Measurements from ENCODE around the gene SEL1L.

SEL1L gene

DNA sequence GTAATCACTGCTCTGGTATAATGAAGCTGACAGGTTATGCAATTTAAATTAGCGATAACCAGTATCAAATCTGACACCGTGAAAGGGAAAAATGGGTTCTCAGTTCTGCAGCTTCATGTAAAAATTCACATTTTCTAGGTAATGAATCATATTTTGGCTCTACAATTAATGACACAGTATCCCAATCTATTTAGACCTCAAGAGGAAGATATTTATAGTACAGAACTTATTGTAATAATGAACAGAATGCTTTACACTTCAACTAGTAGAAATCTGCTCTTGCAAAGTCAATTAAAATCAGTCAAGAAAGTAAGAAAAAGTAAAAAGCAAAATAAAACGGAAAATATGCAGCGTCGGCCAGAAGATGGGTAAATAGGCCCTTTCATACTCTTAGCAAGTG, 24.3 kb downstream of the SEL1L start:
- Histone ChIP-seq H3K36me3 (ENCODE audit: insufficient read depth, low read length) (peaks cover 28% of the 10 kb centered on the region), H3K27me3 (ENCODE audit: control insufficient read depth in 1 of 2, insufficient read depth in 2 of 2, low read length in 2 of 2) (no peaks in the 10 kb centered on the region), H3K27ac (ENCODE audit: low read depth, low read length) (no peak overlapping the region), H3K9ac (ENCODE audit: low read length) (no peak overlapping the region), H3K4me3 (ENCODE audit: low read depth in 1 of 2, low read length in 2 of 2) (no peak overlapping the region), H3K4me1 (ENCODE audit: insufficient read depth, low read length) (peaks cover 32% of the 10 kb centered on the region), H3K9me3 (ENCODE audit: low read length) (no peaks in the 10 kb centered on the region)

DNA sequence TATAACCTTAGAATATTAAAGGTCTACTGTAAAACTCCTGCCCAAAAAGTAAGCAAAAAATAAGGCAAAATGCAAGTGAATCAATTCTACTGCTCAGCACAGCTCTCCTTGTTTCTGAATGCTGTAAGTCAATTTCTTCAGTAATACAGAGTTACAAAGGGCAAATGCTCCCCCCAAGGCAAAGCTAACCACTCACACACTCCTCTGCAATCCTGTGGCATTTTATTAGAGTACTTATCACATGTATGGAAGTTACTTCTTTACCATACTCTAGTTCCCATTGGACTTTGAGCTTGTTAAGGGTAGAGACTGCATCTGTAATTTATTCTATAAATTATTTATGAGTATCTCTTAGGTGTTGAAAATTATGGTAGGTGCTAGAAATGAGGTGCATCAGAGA, 27.2 kb downstream of the SEL1L start:
- Histone ChIP-seq H3K36me3 (ENCODE audit: insufficient read depth, low read length) (peaks cover 41% of the 10 kb centered on the region), H3K27ac (ENCODE audit: low read depth, low read length) (no peak overlapping the region), H3K4me1 (ENCODE audit: insufficient read depth, low read length) (peaks cover 24% of the 10 kb centered on the region)

DNA sequence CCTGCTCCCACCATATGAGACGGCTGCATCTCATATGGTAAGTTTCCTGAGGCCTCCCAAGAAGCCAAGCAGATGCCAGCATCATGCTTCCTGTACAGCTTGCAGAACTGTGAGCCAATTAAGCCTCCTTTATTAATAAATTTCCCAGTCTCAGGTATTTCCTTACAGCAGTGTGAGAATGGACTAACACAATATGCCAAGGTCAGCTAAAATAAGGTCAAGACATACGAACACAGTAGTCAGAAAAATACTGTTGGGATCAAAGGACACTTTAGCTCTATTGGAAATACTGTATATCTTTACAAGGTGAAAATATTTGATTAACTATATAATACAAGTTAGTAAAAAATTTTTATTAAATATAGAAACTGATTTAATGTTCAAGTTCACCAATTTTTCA, 28.8 kb downstream of the SEL1L start:
- no peak overlapping the region for H3K9ac ChIP-seq (ENCODE audit: low read length)
- H3K4me1 ChIP-seq (ENCODE audit: insufficient read depth, low read length): peaks cover 11% of the 10 kb centered on the region
- no peak overlapping the region for H3K27ac ChIP-seq (ENCODE audit: low read depth, low read length)
- no peaks in the 10 kb centered on the region for H3K27me3 ChIP-seq (ENCODE audit: control insufficient read depth in 1 of 2, insufficient read depth in 2 of 2, low read length in 2 of 2)
- no peak overlapping the region for H3K4me3 ChIP-seq (ENCODE audit: low read depth in 1 of 2, low read length in 2 of 2)
- H3K9me3 ChIP-seq (ENCODE audit: low read length): no peaks in the 10 kb centered on the region
- H3K36me3 ChIP-seq (ENCODE audit: insufficient read depth, low read length): peaks cover 54% of the 10 kb centered on the region

More for the DNA sequence above, 27.2 kb downstream of the SEL1L start:
- no peaks in the 10 kb centered on the region for H3K27me3 ChIP-seq (ENCODE audit: control insufficient read depth in 1 of 2, insufficient read depth in 2 of 2, low read length in 2 of 2)
- H3K9me3 ChIP-seq (ENCODE audit: low read length): no peaks in the 10 kb centered on the region
- H3K4me3 ChIP-seq (ENCODE audit: low read depth in 1 of 2, low read length in 2 of 2): no peak overlapping the region
- H3K9ac ChIP-seq (ENCODE audit: low read length): no peak overlapping the region

DNA sequence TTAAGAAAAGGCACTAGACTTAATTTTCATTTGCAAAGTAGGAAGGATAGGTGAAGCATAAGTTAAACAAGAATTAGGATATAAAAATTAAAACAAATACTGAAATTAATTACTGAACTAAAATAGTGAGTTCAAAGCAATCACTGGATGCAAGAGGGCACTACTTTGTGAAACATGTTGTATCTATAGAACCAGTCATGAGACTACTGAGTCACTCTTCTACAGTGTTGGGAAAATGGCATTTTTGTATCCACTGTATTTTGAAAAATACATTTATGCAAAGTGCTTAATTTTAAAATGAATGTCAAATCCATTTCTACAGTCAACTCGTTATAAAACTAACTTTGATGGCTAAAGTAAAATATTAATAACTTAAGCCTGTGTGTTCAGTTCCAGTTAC, 47.9 kb downstream of the SEL1L start:
- Histone ChIP-seq H3K27ac (ENCODE audit: low read depth, low read length) (no peak overlapping the region), H3K9ac (ENCODE audit: low read length) (no peak overlapping the region), H3K36me3 (ENCODE audit: insufficient read depth, low read length) (peaks cover 65% of the 10 kb centered on the region)

DNA sequence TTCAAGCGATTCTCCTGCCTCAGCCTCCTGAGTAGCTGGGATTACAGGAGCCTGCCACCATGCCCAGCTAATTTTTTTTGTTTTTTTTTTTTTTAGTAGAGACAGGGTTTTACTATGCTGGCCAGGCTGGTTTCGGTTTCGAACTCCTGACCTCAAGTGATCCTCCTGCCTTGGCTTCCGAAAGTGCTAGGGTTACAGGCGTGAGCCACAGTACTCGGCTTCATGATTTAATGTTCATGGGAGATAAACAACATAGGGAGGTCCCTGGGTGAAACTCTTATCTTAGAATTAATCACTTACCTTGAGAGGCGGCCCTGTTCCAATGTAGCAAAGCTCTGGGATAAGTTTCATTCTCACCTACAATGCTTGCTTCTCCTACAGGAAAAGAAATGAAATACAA, 48.3 kb downstream of the SEL1L start:
- Histone ChIP-seq H3K36me3 (ENCODE audit: insufficient read depth, low read length) (peaks cover 68% of the 10 kb centered on the region), H3K4me1 (ENCODE audit: insufficient read depth, low read length) (no peaks in the 10 kb centered on the region), H3K4me3 (ENCODE audit: low read depth in 1 of 2, low read length in 2 of 2) (no peak overlapping the region), H3K9me3 (ENCODE audit: low read length) (no peaks in the 10 kb centered on the region), H3K9ac (ENCODE audit: low read length) (no peak overlapping the region), H3K27me3 (ENCODE audit: control insufficient read depth in 1 of 2, insufficient read depth in 2 of 2, low read length in 2 of 2) (no peaks in the 10 kb centered on the region), H3K27ac (ENCODE audit: low read depth, low read length) (no peak overlapping the region)

More for the DNA sequence above, 47.9 kb downstream of the SEL1L start:
- no peaks in the 10 kb centered on the region for H3K27me3 ChIP-seq (ENCODE audit: control insufficient read depth in 1 of 2, insufficient read depth in 2 of 2, low read length in 2 of 2)
- no peak overlapping the region for H3K4me3 ChIP-seq (ENCODE audit: low read depth in 1 of 2, low read length in 2 of 2)
- H3K4me1 ChIP-seq (ENCODE audit: insufficient read depth, low read length): no peaks in the 10 kb centered on the region
- no peaks in the 10 kb centered on the region for H3K9me3 ChIP-seq (ENCODE audit: low read length)

DNA sequence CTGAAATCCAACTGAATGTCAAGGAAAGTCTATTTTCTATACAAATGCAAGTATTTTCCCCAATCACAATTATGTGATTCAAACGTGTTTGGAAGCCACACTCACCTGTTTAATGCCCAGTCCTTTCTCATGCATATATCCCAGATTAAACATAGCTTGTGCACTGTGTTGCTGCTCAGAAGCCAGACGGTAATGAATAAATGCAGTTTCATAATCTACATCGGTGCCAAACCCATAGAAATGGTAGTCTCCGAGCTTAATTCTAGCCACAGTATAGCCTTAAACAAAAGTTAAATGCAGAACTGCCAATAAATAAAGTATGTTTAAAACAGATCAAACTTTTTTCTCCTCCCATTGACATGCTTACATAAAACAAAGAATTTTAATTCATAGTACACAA, 49.5 kb downstream of the SEL1L start:
- Histone ChIP-seq H3K27me3 (ENCODE audit: control insufficient read depth in 1 of 2, insufficient read depth in 2 of 2, low read length in 2 of 2) (no peaks in the 10 kb centered on the region), H3K36me3 (ENCODE audit: insufficient read depth, low read length) (peaks cover 64% of the 10 kb centered on the region)

DNA sequence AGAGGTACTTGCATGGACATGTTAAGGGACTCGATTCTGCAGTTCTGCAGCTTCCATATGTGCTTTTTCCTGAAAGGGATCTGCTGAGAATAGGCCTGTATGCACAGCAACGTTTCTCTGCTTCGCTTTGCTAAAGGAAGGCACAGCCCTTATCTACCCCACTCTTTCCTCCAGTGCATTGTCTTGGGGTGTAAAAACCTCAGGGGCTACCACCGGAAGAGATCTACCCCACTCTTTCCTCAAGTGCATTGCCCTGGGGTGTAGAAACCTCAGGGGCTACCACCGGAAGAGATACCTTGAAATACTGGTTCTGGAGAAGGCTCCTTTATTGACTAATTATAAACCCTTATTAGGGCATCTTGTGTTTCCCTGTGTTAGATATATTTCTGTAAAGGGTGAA, 52.9 kb downstream of the SEL1L start:
- Histone ChIP-seq H3K4me1 (ENCODE audit: insufficient read depth, low read length) (no peaks in the 10 kb centered on the region), H3K9ac (ENCODE audit: low read length) (no peak overlapping the region), H3K4me3 (ENCODE audit: low read depth in 1 of 2, low read length in 2 of 2) (no peak overlapping the region), H3K27ac (ENCODE audit: low read depth, low read length) (no peak overlapping the region), H3K36me3 (ENCODE audit: insufficient read depth, low read length) (peaks cover 61% of the 10 kb centered on the region), H3K9me3 (ENCODE audit: low read length) (no peaks in the 10 kb centered on the region), H3K27me3 (ENCODE audit: control insufficient read depth in 1 of 2, insufficient read depth in 2 of 2, low read length in 2 of 2) (no peaks in the 10 kb centered on the region)

More for the DNA sequence above, 49.5 kb downstream of the SEL1L start:
- no peak overlapping the region for H3K9ac ChIP-seq (ENCODE audit: low read length)
- H3K4me3 ChIP-seq (ENCODE audit: low read depth in 1 of 2, low read length in 2 of 2): no peak overlapping the region
- no peak overlapping the region for H3K27ac ChIP-seq (ENCODE audit: low read depth, low read length)
- no peaks in the 10 kb centered on the region for H3K9me3 ChIP-seq (ENCODE audit: low read length)
- H3K4me1 ChIP-seq (ENCODE audit: insufficient read depth, low read length): no peaks in the 10 kb centered on the region

DNA sequence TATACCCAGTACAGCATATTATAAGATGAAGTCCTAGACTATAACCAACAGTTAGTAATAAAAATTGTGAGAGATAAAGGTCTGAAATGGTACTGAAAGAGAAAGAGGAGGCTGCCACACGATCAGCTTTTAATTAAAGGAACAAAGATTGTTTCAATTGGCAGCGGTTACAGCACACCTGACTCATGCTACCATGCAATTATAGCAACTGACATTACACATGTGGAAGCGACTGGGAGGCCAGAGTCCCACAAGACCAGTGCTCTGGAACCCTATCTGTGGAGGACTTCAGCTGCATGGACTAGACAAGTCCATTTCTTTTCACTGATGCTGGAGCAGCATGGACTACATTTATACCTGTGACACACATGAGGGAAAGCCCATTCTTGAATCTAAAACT, 55.2 kb downstream of the SEL1L start:
- Histone ChIP-seq H3K9ac (ENCODE audit: low read length) (no peak overlapping the region), H3K4me3 (ENCODE audit: low read depth in 1 of 2, low read length in 2 of 2) (no peak overlapping the region), H3K4me1 (ENCODE audit: insufficient read depth, low read length) (no peaks in the 10 kb centered on the region), H3K27ac (ENCODE audit: low read depth, low read length) (no peak overlapping the region), H3K9me3 (ENCODE audit: low read length) (no peaks in the 10 kb centered on the region), H3K36me3 (ENCODE audit: insufficient read depth, low read length) (peaks cover 51% of the 10 kb centered on the region), H3K27me3 (ENCODE audit: control insufficient read depth in 1 of 2, insufficient read depth in 2 of 2, low read length in 2 of 2) (no peaks in the 10 kb centered on the region)

DNA sequence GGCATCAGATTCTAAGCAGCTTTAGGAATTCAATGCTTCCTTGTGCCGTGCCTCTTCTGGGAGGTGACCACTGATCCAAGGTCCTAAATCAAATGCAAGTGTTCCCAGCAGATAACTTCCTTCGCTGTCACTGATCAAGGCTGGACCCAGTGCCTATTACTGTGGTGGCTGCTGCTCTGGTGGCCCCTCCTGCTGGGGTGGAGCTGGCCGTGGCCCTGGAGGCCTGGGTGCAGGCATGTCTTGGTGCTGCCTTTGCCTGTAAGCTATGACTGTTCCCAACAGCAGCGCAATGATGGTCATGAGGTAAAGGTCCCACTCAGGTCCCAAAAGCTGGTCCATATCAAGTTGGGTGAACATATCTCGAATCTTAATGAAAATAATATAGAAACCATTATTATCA, 56.8 kb downstream of the SEL1L start:
- no peak overlapping the region for H3K4me3 ChIP-seq (ENCODE audit: low read depth in 1 of 2, low read length in 2 of 2)
- H3K9ac ChIP-seq (ENCODE audit: low read length): no peak overlapping the region
- H3K4me1 ChIP-seq (ENCODE audit: insufficient read depth, low read length): no peaks in the 10 kb centered on the region
- H3K9me3 ChIP-seq (ENCODE audit: low read length): no peaks in the 10 kb centered on the region
- no peaks in the 10 kb centered on the region for H3K27me3 ChIP-seq (ENCODE audit: control insufficient read depth in 1 of 2, insufficient read depth in 2 of 2, low read length in 2 of 2)
- peaks cover 57% of the 10 kb centered on the region for H3K36me3 ChIP-seq (ENCODE audit: insufficient read depth, low read length)
- H3K27ac ChIP-seq (ENCODE audit: low read depth, low read length): no peak overlapping the region

DNA sequence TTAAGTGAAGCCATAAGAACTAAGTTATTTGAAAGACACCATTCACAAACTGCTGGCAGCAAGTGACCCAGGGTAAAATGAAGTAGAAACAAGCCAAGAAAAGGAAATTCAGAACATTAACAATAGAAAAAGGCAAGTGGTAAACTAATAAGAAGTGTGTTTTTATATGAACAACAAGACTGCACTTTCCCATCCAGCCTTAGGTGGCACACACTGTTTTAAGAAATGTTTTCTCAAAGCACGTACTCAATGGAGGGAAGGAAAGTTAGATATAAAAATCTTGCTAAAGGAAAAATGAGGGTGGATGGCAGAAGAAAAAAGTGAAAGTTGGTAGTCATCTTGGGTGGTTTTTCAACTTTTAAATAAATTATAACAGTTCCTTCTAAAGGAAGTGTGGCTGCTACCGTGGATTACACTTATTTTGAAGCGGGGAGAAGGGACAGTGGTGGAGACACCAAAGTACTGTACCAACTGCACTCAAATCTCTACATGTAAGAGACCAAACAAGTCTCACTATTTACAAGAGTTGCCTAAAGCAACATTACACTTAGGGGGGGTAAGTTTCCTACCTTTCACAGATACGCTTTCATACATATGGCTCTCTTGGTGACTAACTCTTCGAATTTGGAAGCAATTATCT, 58.8 kb downstream of the SEL1L start:
- Histone ChIP-seq H3K36me3 (ENCODE audit: insufficient read depth, low read length) (peaks cover 47% of the 10 kb centered on the region), H3K4me1 (ENCODE audit: insufficient read depth, low read length) (no peaks in the 10 kb centered on the region), H3K27ac (ENCODE audit: low read depth, low read length) (no peak overlapping the region), H3K4me3 (ENCODE audit: low read depth in 1 of 2, low read length in 2 of 2) (no peak overlapping the region), H3K9ac (ENCODE audit: low read length) (no peak overlapping the region), H3K27me3 (ENCODE audit: control insufficient read depth in 1 of 2, insufficient read depth in 2 of 2, low read length in 2 of 2) (no peaks in the 10 kb centered on the region), H3K9me3 (ENCODE audit: low read length) (no peaks in the 10 kb centered on the region)

DNA sequence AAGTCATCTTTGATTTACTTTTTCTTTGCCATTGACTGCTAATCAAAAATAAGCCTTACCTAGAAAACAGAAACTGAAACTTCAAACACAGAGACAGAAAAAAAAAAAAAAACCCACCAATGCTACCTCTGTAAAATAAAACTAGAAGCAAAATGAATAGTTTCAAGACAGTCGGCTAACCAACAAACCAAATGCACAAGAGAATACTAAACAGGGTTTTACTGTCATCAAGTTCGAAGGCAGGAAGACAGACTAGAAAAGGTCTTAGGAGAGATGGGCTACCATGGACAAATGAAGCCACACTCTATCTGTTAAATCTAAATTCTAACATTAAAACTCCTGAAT, 59.5 kb downstream of the SEL1L start:
- peaks cover 42% of the 10 kb centered on the region for H3K36me3 ChIP-seq (ENCODE audit: insufficient read depth, low read length)
- no peak overlapping the region for H3K27ac ChIP-seq (ENCODE audit: low read depth, low read length)
- H3K4me1 ChIP-seq (ENCODE audit: insufficient read depth, low read length): no peaks in the 10 kb centered on the region
- H3K9ac ChIP-seq (ENCODE audit: low read length): no peak overlapping the region
- H3K27me3 ChIP-seq (ENCODE audit: control insufficient read depth in 1 of 2, insufficient read depth in 2 of 2, low read length in 2 of 2): no peaks in the 10 kb centered on the region
- no peak overlapping the region for H3K4me3 ChIP-seq (ENCODE audit: low read depth in 1 of 2, low read length in 2 of 2)
- no peaks in the 10 kb centered on the region for H3K9me3 ChIP-seq (ENCODE audit: low read length)

DNA sequence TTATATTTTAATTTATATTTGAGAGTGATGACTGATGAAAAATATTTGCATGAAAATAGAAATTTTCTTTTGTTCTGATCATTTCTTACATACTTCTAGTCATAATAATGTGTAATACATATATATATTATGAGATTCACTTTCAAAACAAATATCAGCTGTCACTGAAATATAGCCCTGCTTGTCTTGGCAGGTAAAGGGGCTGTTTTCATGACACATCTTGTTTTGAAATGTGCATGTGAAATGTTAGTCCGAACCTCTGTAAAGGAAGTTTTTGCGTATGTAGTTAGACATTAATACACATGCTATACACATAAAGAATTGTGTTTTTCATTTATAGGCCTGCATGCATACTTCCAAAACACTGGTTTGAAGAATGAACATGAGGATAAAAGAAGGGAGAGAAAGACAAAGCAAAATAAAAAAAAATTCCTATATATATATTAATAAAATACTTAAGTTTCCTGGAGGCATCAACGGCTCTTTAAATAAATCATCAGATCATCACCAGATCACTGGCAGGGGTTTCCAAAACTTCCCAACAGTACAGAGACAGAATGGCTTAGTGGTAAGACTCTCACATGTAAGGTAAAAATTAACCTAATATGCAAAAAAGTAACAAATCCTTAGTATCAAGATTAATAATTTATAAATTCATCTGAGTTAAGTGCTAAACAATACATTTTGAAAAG, 60.1 kb downstream of the SEL1L start:
- H3K9me3 ChIP-seq (ENCODE audit: low read length): no peaks in the 10 kb centered on the region
- H3K4me1 ChIP-seq (ENCODE audit: insufficient read depth, low read length): no peaks in the 10 kb centered on the region
- no peaks in the 10 kb centered on the region for H3K27me3 ChIP-seq (ENCODE audit: control insufficient read depth in 1 of 2, insufficient read depth in 2 of 2, low read length in 2 of 2)
- H3K36me3 ChIP-seq (ENCODE audit: insufficient read depth, low read length): peaks cover 37% of the 10 kb centered on the region
- no peak overlapping the region for H3K27ac ChIP-seq (ENCODE audit: low read depth, low read length)
- no peak overlapping the region for H3K9ac ChIP-seq (ENCODE audit: low read length)
- no peak overlapping the region for H3K4me3 ChIP-seq (ENCODE audit: low read depth in 1 of 2, low read length in 2 of 2)
